Osteoblast (primary cell): ENCODE measurements around the gene GSN. TPM values are rescaled to one million over a fixed set of nuclear protein-coding genes. Genes with fewer than 3 reads are reported as not detected.

Experiments used
- DNase-seq: peaks from one replicate; pipeline ENCODE4 v3.0.0; 2011; ENCODE audit warnings: low spot score, mixed read lengths; ENCODE audit not compliant: insufficient read length; ENCODE audit errors: missing footprints
- H2AFZ ChIP-seq: 2 replicates; pipeline ENCODE4 v1.6.0; 2011; ENCODE audit warnings: mild to moderate bottlenecking, low read length
- H3K27ac ChIP-seq: 2 replicates; pipeline ENCODE4 v1.5.1; 2011; ENCODE audit warnings: mild to moderate bottlenecking, low read depth, low read length, moderate library complexity
- H3K27me3 ChIP-seq: 2 replicates; pipeline ENCODE4 v1.6.0; 2012; ENCODE audit warnings: mild to moderate bottlenecking, control low read depth, inconsistent platforms, low read length, moderate library complexity; ENCODE audit not compliant: insufficient read depth
- H3K36me3 ChIP-seq: 2 replicates; pipeline ENCODE4 v1.5.1; 2011; ENCODE audit warnings: mild to moderate bottlenecking, low read length, control low read depth, moderate library complexity; ENCODE audit not compliant: insufficient read depth
- H3K4me1 ChIP-seq: 2 replicates; pipeline ENCODE4 v1.5.1; 2011; ENCODE audit warnings: mild to moderate bottlenecking, low read length, control low read depth, moderate library complexity; ENCODE audit not compliant: insufficient read depth
- H3K4me2 ChIP-seq: 2 replicates; pipeline ENCODE4 v1.6.0; 2011; ENCODE audit warnings: mild to moderate bottlenecking, low read length; ENCODE audit not compliant: insufficient read depth
- H3K4me3 ChIP-seq: fragments of 200-600 bp; sonication (generic); 3 replicates; pipeline ENCODE4 v1.5.1; 2012; ENCODE audit warnings: mild to moderate bottlenecking, low read length, inconsistent platforms; ENCODE audit not compliant: insufficient read depth
- H3K79me2 ChIP-seq: 2 replicates; pipeline ENCODE4 v1.6.0; 2012; ENCODE audit warnings: mild to moderate bottlenecking, low read length, control low read depth, inconsistent platforms; ENCODE audit not compliant: insufficient read depth
- H3K9me3 ChIP-seq: 2 replicates; pipeline ENCODE4 v1.5.1; 2011; ENCODE audit warnings: low read depth, low read length, control low read depth
- H4K20me1 ChIP-seq: 2 replicates; pipeline ENCODE4 v1.6.0; 2012; ENCODE audit warnings: mild to moderate bottlenecking, low read length, control low read depth; ENCODE audit not compliant: insufficient read depth
- total RNA-seq: library from RNA; depleted of rRNA; stranded (reverse); fragments of >200 nt; gene quantifications from 2 replicates; pipeline ENCODE4 v1.2.3, GENCODE V29; 2012
- TF ChIP-seq, protein P1 (sequence below): IDR thresholded peaks from 2 replicates; pipeline ENCODE4 v1.5.1; 2011; ENCODE audit warnings: mild to moderate bottlenecking, low read depth, low read length, moderate library complexity; ENCODE audit errors: extremely low read depth

The GSN gene
- total RNA-seq, 1 donor, result 372 TPM

DNA sequence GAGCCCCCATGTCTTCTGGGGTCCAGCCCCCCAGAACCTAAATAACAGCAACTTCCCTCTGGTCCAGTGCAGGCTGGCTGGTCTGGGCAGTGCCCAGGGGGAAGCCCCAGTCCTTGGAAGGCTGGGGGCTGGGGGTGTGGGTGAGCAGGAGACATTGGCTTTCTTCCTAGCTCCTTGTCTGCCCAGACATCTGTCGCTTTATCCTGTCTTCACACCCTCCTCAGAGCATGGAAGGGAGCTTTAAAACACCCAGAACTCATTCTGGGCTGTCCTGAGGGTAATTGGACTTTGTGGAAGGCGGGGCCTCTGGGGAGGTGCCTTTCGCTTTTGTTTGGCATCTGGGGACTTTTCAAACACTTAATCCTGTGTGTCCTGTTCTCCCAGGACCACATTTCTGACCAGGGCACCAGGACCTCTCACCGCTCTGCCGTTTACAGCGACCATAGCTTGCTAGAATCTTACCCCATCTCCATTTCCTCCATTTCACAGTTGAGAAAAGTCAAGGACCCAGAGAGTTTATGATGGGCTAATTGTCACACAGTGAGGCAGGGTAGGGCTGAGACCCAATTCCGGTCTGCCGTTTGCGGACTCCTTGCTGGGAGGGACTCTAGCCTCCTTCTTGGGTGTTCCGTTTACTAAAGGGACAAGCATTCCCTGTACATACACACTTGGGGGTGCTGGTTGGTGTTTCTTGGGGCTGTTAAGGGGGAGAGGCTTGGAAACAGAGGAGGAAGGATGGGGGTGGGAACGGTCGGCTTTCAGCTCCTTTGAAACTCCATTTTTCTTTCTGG, 1.1 kb downstream of the GSN start:
- Histone ChIP-seq H4K20me1 (peaks cover 12% of the 10 kb centered on the region), H3K27me3 (no peaks in the 10 kb centered on the region), H3K4me2 (peak overlapping the region; percentile 96), H2AFZ (peak overlapping the region; percentile 66), H3K4me3 (peak overlapping the region; percentile 89), H3K9me3 (no peaks in the 10 kb centered on the region), H3K27ac (peak overlapping the region; percentile 73), H3K36me3 (no peaks in the 10 kb centered on the region), H3K4me1 (peaks cover 48% of the 10 kb centered on the region), H3K79me2 (peaks cover 58% of the 10 kb centered on the region)
- DNase-seq, result peak; percentile 83
- TF ChIP-seq, protein P1, sequence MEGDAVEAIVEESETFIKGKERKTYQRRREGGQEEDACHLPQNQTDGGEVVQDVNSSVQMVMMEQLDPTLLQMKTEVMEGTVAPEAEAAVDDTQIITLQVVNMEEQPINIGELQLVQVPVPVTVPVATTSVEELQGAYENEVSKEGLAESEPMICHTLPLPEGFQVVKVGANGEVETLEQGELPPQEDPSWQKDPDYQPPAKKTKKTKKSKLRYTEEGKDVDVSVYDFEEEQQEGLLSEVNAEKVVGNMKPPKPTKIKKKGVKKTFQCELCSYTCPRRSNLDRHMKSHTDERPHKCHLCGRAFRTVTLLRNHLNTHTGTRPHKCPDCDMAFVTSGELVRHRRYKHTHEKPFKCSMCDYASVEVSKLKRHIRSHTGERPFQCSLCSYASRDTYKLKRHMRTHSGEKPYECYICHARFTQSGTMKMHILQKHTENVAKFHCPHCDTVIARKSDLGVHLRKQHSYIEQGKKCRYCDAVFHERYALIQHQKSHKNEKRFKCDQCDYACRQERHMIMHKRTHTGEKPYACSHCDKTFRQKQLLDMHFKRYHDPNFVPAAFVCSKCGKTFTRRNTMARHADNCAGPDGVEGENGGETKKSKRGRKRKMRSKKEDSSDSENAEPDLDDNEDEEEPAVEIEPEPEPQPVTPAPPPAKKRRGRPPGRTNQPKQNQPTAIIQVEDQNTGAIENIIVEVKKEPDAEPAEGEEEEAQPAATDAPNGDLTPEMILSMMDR, result no peak

DNA sequence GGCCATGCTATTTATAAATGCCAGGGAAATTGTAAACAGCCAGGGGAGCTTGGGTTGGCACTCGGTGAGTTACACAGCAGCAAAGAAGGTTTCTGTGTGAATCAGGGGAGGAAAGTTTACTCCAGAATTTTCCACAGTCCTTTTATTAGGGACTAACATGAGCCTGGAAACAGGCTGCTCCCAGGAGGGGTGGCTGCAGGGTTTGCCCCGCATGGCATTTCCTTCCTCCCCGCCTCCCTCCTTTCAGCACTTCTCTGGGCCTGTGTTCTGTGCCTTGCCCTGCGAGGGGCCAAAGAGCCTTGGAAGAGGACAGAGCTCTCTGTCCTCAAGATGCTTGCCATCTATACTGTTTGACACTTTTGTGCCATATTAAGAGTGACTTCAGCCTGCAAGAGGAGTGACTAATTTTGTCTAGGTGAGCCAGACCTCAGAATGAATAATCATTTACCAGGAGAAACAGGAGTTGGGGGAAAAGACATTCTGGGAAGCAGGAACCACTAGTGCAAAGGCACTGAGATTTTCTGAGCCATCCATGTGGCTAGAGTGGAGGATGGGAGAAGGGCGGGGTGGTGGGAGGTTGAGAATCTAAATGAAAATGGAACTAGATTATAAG, 1.8 kb downstream of the GSN start:
- DNase-seq, result peak; percentile 69

GRCh38 chr9:121271368-121272341, 3.7 kb downstream of the GSN start:
- Histone ChIP-seq H3K4me1 (peaks cover 74% of the 10 kb centered on the region), H3K4me3 (peak overlapping the region; percentile 54), H3K4me2 (peak overlapping the region; percentile 96), H3K36me3 (no peaks in the 10 kb centered on the region), H2AFZ (no peak overlapping the region), H3K27ac (peak overlapping the region; percentile 91), H3K79me2 (peaks cover 84% of the 10 kb centered on the region), H4K20me1 (peaks cover 12% of the 10 kb centered on the region), H3K27me3 (no peaks in the 10 kb centered on the region), H3K9me3 (no peaks in the 10 kb centered on the region)
- peak; percentile 90 for DNase-seq
- TF ChIP-seq, protein P1, result no peak

More for the DNA sequence above, 1.8 kb downstream of the GSN start:
- peaks cover 55% of the 10 kb centered on the region for H3K4me1 ChIP-seq
- TF ChIP-seq, protein P1, result no peak
- peak overlapping the region; percentile 96 for H3K4me2 ChIP-seq
- no peak overlapping the region for H2AFZ ChIP-seq
- H3K36me3 ChIP-seq, result no peaks in the 10 kb centered on the region
- no peaks in the 10 kb centered on the region for H3K9me3 ChIP-seq
- H3K27me3 ChIP-seq, result no peaks in the 10 kb centered on the region
- H3K4me3 ChIP-seq, result peak overlapping the region; percentile 89
- H4K20me1 ChIP-seq, result peaks cover 12% of the 10 kb centered on the region
- peak overlapping the region; percentile 73 for H3K27ac ChIP-seq
- peaks cover 65% of the 10 kb centered on the region for H3K79me2 ChIP-seq
